NB4 (cell line): ENCODE results near the gene ACTG2.

Experiments used
- DNase-seq: peaks from one replicate; pipeline ENCODE4 v3.0.0; 2010; ENCODE audit warnings: low read depth
- H3K4me3 ChIP-seq: one replicate; pipeline ENCODE4 v1.5.1; 2011; ENCODE audit warnings: mild to moderate bottlenecking, low read depth, low read length, moderate library complexity
- CTCF ChIP-seq: IDR thresholded peaks from one replicate; pipeline ENCODE4 v1.5.1; 2012; ENCODE audit warnings: low read depth, low read length
- MAX ChIP-seq: IDR thresholded peaks from 2 replicates; pipeline ENCODE4 v1.6.1; 2011; ENCODE audit warnings: low read depth, low read length
- MYC ChIP-seq: IDR thresholded peaks from 2 replicates; pipeline ENCODE4 v1.6.1; 2011; ENCODE audit warnings: low read depth, low read length
- POLR2A ChIP-seq: IDR thresholded peaks from 2 replicates; pipeline ENCODE4 v1.6.1; 2011; ENCODE audit warnings: mild to moderate bottlenecking; ENCODE audit not compliant: insufficient read length; ENCODE audit errors: extremely low read depth

The ACTG2 gene

DNA sequence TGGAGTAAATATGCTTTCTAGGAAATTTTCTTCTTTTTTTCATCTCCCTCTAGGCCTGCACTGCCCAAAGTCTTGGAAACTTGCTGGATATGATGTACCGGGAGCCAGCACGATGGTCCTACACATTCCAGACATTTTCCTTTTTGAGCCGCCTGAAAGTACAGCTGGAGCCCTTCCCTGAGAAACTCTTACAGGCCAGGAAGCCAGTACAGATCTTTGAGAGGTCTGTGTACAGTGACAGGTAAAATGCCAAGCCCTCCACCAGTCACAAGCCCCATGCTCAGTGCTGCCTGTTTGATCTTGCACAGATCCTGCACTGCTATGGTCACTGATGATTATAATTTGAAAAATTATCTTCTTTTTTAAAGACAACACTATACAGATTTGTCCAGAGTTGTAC is 53.9 kb downstream of the ACTG2 start:
- no peak overlapping the region for H3K4me3 ChIP-seq
- TF ChIP-seq CTCF (no peak), MAX (no peak), MYC (no peak), POLR2A (no peak)
- DNase-seq, result no peak

DNA sequence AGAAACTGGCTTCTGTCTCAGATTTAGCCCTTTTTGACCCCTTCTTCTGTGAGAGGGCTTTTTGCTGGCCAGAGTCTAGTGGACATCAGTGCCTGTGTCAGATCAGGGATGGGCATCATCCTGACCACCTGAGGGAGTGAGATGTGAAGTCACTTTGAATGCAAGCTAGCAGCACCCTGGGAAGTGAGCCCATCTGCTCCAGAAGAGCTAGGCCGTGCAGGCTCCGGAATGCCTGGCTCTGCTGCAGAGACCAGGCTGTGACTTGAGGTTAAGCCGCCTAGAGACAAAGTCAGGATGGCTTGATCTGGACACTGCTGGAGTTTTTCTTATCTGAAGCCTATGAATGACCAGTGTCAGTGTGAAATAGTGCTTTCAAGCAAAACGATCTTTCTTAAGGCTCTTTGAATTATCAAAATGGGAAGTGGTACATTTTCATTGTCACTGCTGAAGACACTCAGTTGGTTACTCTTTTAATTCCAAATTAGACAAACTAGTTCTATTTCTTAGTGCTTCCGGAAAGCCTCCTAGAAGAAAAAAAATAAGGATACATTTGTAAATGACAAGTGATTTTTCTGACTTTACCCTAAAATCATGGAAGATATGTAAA is 54.7 kb downstream of the ACTG2 start:
- no peak for DNase-seq
- TF ChIP-seq POLR2A, result no peak
- H3K4me3 ChIP-seq, result no peak overlapping the region

DNA sequence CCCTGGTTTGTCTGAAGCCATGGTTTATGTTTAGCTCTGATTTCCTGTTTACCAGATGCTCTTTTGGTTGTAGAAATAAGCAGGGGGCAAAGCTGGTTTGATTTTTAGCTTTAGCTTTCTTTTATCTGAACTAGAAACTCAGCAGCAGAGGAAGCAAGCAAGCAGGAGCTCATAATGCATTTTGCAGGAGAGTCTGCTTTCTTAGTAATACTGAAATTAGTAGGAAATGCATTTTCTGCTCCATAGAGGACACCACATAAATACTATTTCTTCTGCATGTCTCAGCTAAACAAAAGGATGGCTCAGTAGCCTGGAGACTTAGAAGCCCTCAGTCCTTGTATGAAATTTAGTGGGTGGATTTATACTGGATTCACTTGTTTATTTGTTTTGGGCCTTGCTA is 57.0 kb downstream of the ACTG2 start:
- H3K4me3 ChIP-seq, result no peak overlapping the region

GRCh38 chr2:73952499-73953446 is 60.0 kb downstream of the ACTG2 start:
- TF ChIP-seq MYC, result no peak
- no peak for TF ChIP-seq MAX
- no peak for TF ChIP-seq POLR2A
- no peak for TF ChIP-seq CTCF
- DNase-seq, result peak; percentile 68
- H3K4me3 ChIP-seq, result no peak overlapping the region

More for the DNA sequence above, 57.0 kb downstream of the ACTG2 start:
- no peak for DNase-seq
- TF ChIP-seq MAX, result no peak
- no peak for TF ChIP-seq POLR2A

DNA sequence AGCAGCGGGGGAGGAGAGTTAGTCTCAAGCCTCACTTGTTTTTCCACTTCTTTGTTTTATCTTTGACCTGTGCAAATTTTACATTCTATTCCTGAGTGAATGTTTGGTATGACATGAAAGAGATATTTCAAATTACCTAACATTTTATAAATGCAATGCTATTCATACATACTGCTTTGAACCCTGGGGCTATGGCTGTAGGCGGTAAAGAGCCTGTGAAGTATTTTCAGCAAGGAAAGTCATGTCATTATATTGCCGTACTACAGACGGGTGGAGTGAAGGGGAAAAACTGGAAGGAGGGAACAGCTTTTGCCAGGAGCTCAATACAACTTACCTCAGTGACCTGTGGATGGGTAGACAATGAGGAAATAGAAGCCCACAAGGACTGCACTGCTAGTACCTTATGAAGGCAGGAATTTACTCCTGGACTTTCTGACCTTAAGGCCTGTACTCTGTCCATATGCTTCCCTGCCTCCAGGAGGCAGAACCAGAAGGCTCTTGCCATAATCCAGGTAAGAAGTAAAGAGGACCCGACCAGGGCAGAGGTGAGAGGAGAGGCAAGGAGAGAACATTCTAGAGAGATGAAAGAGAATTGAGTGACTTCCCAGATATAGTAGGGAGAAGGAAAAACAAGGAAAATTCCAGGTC is 63.5 kb downstream of the ACTG2 start:
- H3K4me3 ChIP-seq, result no peak overlapping the region
- DNase-seq, result no peak
- TF ChIP-seq MYC (no peak), MAX (no peak), POLR2A (no peak), CTCF (no peak)

GRCh38 chr2:73961274-73961673 is 68.5 kb downstream of the ACTG2 start:
- DNase-seq, result no peak
- TF ChIP-seq MYC, result no peak
- TF ChIP-seq MAX, result no peak
- no peak for TF ChIP-seq CTCF
- no peak for TF ChIP-seq POLR2A
- H3K4me3 ChIP-seq, result no peak overlapping the region
